Measurements from ENCODE around the gene DSG3. TPM values are rescaled to one million over a fixed set of nuclear protein-coding genes. Genes with fewer than 3 reads are reported as not detected.

Gene DSG3
- total and polyA plus RNA-seq, 2 donors (not counting 1 experiment from before 2014, with no cell fraction given), result 0.02 TPM; not detected in 1

GRCh38 chr18:31497404-31497835 lies 49.9 kb downstream of the DSG3 start:
- Histone ChIP-seq H3K79me2 (ENCODE audit: control insufficient read depth, insufficient read depth, low read length) (no peaks in the 10 kb centered on the region), H3K4me1 (ENCODE audit: control insufficient read depth, extremely low read depth, insufficient read depth, low read length) (no peaks in the 10 kb centered on the region), H3K4me2 (ENCODE audit: extremely low read depth, insufficient read depth, low read length) (no peak overlapping the region), H3K27ac (ENCODE audit: insufficient read depth, low read length) (no peak overlapping the region), H3K4me3 (replicated peaks in 1 of 4; ENCODE audit: control extremely low read depth in 1 of 4, insufficient read depth in 1 of 4, low read depth in 3 of 4, low read length in 4 of 4) (no peak overlapping the region), H3K36me3 (ENCODE audit: control insufficient read depth, insufficient read depth, low read length) (no peaks in the 10 kb centered on the region), H3K9me3 (ENCODE audit: control insufficient read depth, insufficient read depth, low read depth, low read length) (no peaks in the 10 kb centered on the region), H2AFZ (ENCODE audit: low read length) (no peak overlapping the region), H3K9ac (ENCODE audit: insufficient read depth, low read length) (no peak overlapping the region), H3K27me3 (ENCODE audit: control insufficient read depth, insufficient read depth, low read length) (peaks cover 9% of the 10 kb centered on the region), H4K20me1 (ENCODE audit: control insufficient read depth, extremely low read depth, insufficient read depth, low read length) (no peaks in the 10 kb centered on the region)
- no peak for TF ChIP-seq EZH2 (IDR thresholded peaks at IDR 0.05; ENCODE audit: low read length, missing control alignments)
- TF ChIP-seq, protein P1, sequence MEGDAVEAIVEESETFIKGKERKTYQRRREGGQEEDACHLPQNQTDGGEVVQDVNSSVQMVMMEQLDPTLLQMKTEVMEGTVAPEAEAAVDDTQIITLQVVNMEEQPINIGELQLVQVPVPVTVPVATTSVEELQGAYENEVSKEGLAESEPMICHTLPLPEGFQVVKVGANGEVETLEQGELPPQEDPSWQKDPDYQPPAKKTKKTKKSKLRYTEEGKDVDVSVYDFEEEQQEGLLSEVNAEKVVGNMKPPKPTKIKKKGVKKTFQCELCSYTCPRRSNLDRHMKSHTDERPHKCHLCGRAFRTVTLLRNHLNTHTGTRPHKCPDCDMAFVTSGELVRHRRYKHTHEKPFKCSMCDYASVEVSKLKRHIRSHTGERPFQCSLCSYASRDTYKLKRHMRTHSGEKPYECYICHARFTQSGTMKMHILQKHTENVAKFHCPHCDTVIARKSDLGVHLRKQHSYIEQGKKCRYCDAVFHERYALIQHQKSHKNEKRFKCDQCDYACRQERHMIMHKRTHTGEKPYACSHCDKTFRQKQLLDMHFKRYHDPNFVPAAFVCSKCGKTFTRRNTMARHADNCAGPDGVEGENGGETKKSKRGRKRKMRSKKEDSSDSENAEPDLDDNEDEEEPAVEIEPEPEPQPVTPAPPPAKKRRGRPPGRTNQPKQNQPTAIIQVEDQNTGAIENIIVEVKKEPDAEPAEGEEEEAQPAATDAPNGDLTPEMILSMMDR (conservative IDR thresholded peaks at IDR 0.05 in 1 of 2, IDR thresholded peaks at IDR 0.05 in 1 of 2; ENCODE audit: low read depth in 1 of 2, low read length in 2 of 2), result no peak
- no peak for DNase-seq (ENCODE audit: low read depth in 2 of 2)

DNA sequence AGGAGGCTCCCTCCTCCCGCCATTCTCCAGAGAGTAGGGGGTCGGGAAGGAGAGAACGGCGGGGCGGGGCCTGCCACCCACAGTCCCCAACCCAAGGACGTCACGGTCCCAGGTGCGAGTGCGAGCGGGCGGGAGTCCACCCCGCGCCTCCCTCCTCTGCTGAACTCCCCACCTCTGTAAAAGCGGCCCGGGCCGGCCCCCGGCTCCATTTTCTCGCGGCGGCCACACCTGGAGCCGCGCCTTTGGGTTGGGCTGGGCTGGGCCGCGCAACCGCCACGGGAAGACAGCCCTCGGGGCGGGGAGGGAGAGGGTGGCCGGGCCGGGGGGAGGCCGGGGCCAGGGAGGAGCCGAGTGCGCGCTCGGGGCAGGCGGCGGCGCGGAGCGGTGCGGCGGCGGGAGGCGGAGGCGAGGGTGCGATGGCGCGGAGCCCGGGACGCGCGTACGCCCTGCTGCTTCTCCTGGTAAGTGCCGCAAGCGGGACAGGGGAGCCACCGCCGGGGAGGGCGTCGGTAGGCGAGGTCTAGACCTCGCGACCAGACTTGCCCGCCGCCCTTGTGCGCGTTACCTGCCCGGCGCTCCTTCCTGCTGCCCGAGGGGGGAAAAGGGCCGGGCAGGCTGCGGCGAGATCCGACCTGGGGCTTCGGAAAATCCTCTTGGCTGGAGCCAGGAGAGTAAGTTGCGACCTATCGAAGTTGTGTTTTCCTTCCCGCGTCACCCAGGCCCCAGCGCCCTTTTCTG lies 50.5 kb downstream of the DSG3 start, which contains the start of gene DSG2:
Gene DSG2 (plus strand): TSS at position 342 of the 738 bp plus-strand sequence. CDS start 75 bp downstream, at position 417.
- no peaks in the 10 kb centered on the region for H3K4me1 ChIP-seq (ENCODE audit: control insufficient read depth, extremely low read depth, insufficient read depth, low read length)
- H3K79me2 ChIP-seq (ENCODE audit: control insufficient read depth, insufficient read depth, low read length), result no peaks in the 10 kb centered on the region
- no peak within 1 kb of the TSS for H3K9ac ChIP-seq (ENCODE audit: insufficient read depth, low read length)
- no peak within 1 kb of the TSS for H3K27ac ChIP-seq (ENCODE audit: insufficient read depth, low read length)
- DNase-seq (ENCODE audit: low read depth in 2 of 2), result peak in 1 of 2 donors; percentile 56
- peaks cover 9% of the 10 kb centered on the region for H3K27me3 ChIP-seq (ENCODE audit: control insufficient read depth, insufficient read depth, low read length)
- H2AFZ ChIP-seq (ENCODE audit: low read length), result no peak within 1 kb of the TSS
- no peaks in the 10 kb centered on the region for H4K20me1 ChIP-seq (ENCODE audit: control insufficient read depth, extremely low read depth, insufficient read depth, low read length)
- H3K4me3 ChIP-seq (replicated peaks in 1 of 4; ENCODE audit: control extremely low read depth in 1 of 4, insufficient read depth in 1 of 4, low read depth in 3 of 4, low read length in 4 of 4), result peak within 1 kb of the TSS in 2 of 4 experiments; percentile 43 to 62
- no peaks in the 10 kb centered on the region for H3K36me3 ChIP-seq (ENCODE audit: control insufficient read depth, insufficient read depth, low read length)
- H3K9me3 ChIP-seq (ENCODE audit: control insufficient read depth, insufficient read depth, low read depth, low read length), result no peaks in the 10 kb centered on the region
- TF ChIP-seq EZH2 (IDR thresholded peaks at IDR 0.05; ENCODE audit: low read length, missing control alignments), result peak; percentile 74
- TF ChIP-seq, protein P1 (conservative IDR thresholded peaks at IDR 0.05 in 1 of 2, IDR thresholded peaks at IDR 0.05 in 1 of 2; ENCODE audit: low read depth in 1 of 2, low read length in 2 of 2), result no peak
- H3K4me2 ChIP-seq (ENCODE audit: extremely low read depth, insufficient read depth, low read length), result peak within 1 kb of the TSS; percentile 68

GRCh38 chr18:31498574-31499524 lies 51.3 kb downstream of the DSG3 start:
- H3K9me3 ChIP-seq (ENCODE audit: control insufficient read depth, insufficient read depth, low read depth, low read length), result no peaks in the 10 kb centered on the region
- H4K20me1 ChIP-seq (ENCODE audit: control insufficient read depth, extremely low read depth, insufficient read depth, low read length), result no peaks in the 10 kb centered on the region
- TF ChIP-seq, protein P1 (conservative IDR thresholded peaks at IDR 0.05 in 1 of 2, IDR thresholded peaks at IDR 0.05 in 1 of 2; ENCODE audit: low read depth in 1 of 2, low read length in 2 of 2), result no peak
- peak; percentile 64 for TF ChIP-seq EZH2 (IDR thresholded peaks at IDR 0.05; ENCODE audit: low read length, missing control alignments)
- peaks cover 9% of the 10 kb centered on the region for H3K27me3 ChIP-seq (ENCODE audit: control insufficient read depth, insufficient read depth, low read length)
- peak overlapping the region in 2 of 4 experiments; percentile 43 to 62 for H3K4me3 ChIP-seq (replicated peaks in 1 of 4; ENCODE audit: control extremely low read depth in 1 of 4, insufficient read depth in 1 of 4, low read depth in 3 of 4, low read length in 4 of 4)
- no peaks in the 10 kb centered on the region for H3K36me3 ChIP-seq (ENCODE audit: control insufficient read depth, insufficient read depth, low read length)
- H3K4me2 ChIP-seq (ENCODE audit: extremely low read depth, insufficient read depth, low read length), result peak overlapping the region; percentile 68
- H3K79me2 ChIP-seq (ENCODE audit: control insufficient read depth, insufficient read depth, low read length), result no peaks in the 10 kb centered on the region
- no peak for DNase-seq (ENCODE audit: low read depth in 2 of 2)
- H3K4me1 ChIP-seq (ENCODE audit: control insufficient read depth, extremely low read depth, insufficient read depth, low read length), result no peaks in the 10 kb centered on the region
- no peak overlapping the region for H3K9ac ChIP-seq (ENCODE audit: insufficient read depth, low read length)
- H2AFZ ChIP-seq (ENCODE audit: low read length), result no peak overlapping the region
- no peak overlapping the region for H3K27ac ChIP-seq (ENCODE audit: insufficient read depth, low read length)
